Activated naive CD4-positive, alpha-beta T cell treated with Interleukin-2 at 50 U/mL for 16 hours (primary cell): ENCODE data around the gene LAMB1.

Source experiments
- DNase-seq: peaks from one replicate; pipeline ENCODE4 v3.0.0-alpha.2; 2020

The LAMB1 gene

GRCh38 chr7:108016841-108017775 lies 14.1 kb upstream of the LAMB1 start:
- DNase-seq = no peak

- DNase-seq = no peak
Observed at GRCh38 chr7:108015740-108016139, 12.8 kb upstream of the LAMB1 start.

GRCh38 chr7:108014747-108015682 lies 12.1 kb upstream of the LAMB1 start:
- DNase-seq = no peak

- no peak for DNase-seq
Observed at GRCh38 chr7:108014215-108014614, 11.3 kb upstream of the LAMB1 start.

GRCh38 chr7:108012499-108013430 lies 9.8 kb upstream of the LAMB1 start:
- no peak for DNase-seq

GRCh38 chr7:108010377-108010776 lies 7.4 kb upstream of the LAMB1 start:
- no peak for DNase-seq

- DNase-seq = no peak
Observed at GRCh38 chr7:108009873-108010272, 6.9 kb upstream of the LAMB1 start.

- DNase-seq = no peak
Observed at GRCh38 chr7:108008827-108009226, 5.9 kb upstream of the LAMB1 start.

- DNase-seq = no peak
Observed at GRCh38 chr7:108008240-108008639, 5.3 kb upstream of the LAMB1 start.

GRCh38 chr7:108007762-108008161 lies 4.8 kb upstream of the LAMB1 start:
- no peak for DNase-seq

- no peak for DNase-seq
Observed at GRCh38 chr7:108007261-108007660, 4.3 kb upstream of the LAMB1 start.

- DNase-seq = no peak
Observed at GRCh38 chr7:108004220-108005142, 1.5 kb upstream of the LAMB1 start.

- DNase-seq = no peak
Observed at GRCh38 chr7:108003599-108003935, 606 bp upstream of the LAMB1 start.

- no peak for DNase-seq
Observed at GRCh38 chr7:108001764-108002725, 916 bp downstream of the LAMB1 start.

GRCh38 chr7:108000875-108001763 lies 1.8 kb downstream of the LAMB1 start:
- DNase-seq = no peak

- DNase-seq = no peak
Observed at GRCh38 chr7:107999779-108000560, 3.0 kb downstream of the LAMB1 start.

- DNase-seq = no peak
Observed at GRCh38 chr7:107998660-107999480, 4.1 kb downstream of the LAMB1 start.
